GM20431 (cell line): Measurements from ENCODE around the gene LGR6.
"Not testable (repeated sequence)": the region's sequence is repeated elsewhere in the genome, so short reads cannot be mapped to it uniquely, and the experiment has no call there.

Experiments
- in situ Hi-C: fragments of 300-500 bp; cut with MseI, MboI; formaldehyde crosslinking; loops from one replicate; pipeline ENCODE4 v1.15.0; 2020; ENCODE audit warnings: low sequenced_read_pairs; ENCODE audit not compliant: unreplicated experiment

LGR6 gene

GRCh38 chr1:202193614-202194327, at the start of gene LGR6:
Gene LGR6 (plus strand): TSS chr1:202193799. CDS start chr1:202193990, 191 bp downstream.
- in situ Hi-C loops, result loop anchor here (10.0 kb wide), 1 partner anchor 121 kb away; no protein-coding TSS in a partner anchor

GRCh38 chr1:202144402-202145067, 49.1 kb upstream of the LGR6 start, which contains the start of gene ARL8A:
Gene ARL8A (minus strand): TSS chr1:202144737. CDS start chr1:202144572, 165 bp downstream.
- in situ Hi-C loops, result no loop called here

- in situ Hi-C loops, result no loop called here
Observed at GRCh38 chr1:202145068-202145743, 48.4 kb upstream of the LGR6 start.

GRCh38 chr1:202145744-202146140, 47.9 kb upstream of the LGR6 start:
- in situ Hi-C loops, result not testable (repeated sequence)

GRCh38 chr1:202146279-202146678, 47.3 kb upstream of the LGR6 start:
- in situ Hi-C loops, result no loop called here

GRCh38 chr1:202146993-202147392, 46.6 kb upstream of the LGR6 start:
- in situ Hi-C loops, result no loop called here

- in situ Hi-C loops, result no loop called here
Observed at GRCh38 chr1:202148391-202148790, 45.2 kb upstream of the LGR6 start.

GRCh38 chr1:202149566-202149965, 44.0 kb upstream of the LGR6 start:
- in situ Hi-C loops, result no loop called here

- in situ Hi-C loops, result no loop called here
Observed at GRCh38 chr1:202150187-202150586, 43.4 kb upstream of the LGR6 start.

GRCh38 chr1:202150602-202151001, 43.0 kb upstream of the LGR6 start:
- in situ Hi-C loops, result no loop called here

- in situ Hi-C loops, result no loop called here
Observed at GRCh38 chr1:202151045-202151444, 42.6 kb upstream of the LGR6 start.

- in situ Hi-C loops, result no loop called here
Observed at GRCh38 chr1:202152399-202152798, 41.2 kb upstream of the LGR6 start.

GRCh38 chr1:202153284-202153683, 40.3 kb upstream of the LGR6 start:
- in situ Hi-C loops, result no loop called here

GRCh38 chr1:202154148-202154765, 39.3 kb upstream of the LGR6 start:
- in situ Hi-C loops, result no loop called here

- in situ Hi-C loops, result no loop called here
Observed at GRCh38 chr1:202154766-202155477, 38.7 kb upstream of the LGR6 start.

- in situ Hi-C loops, result no loop called here
Observed at GRCh38 chr1:202155478-202156021, 38.0 kb upstream of the LGR6 start.

- in situ Hi-C loops, result no loop called here
Observed at GRCh38 chr1:202156590-202156989, 37.0 kb upstream of the LGR6 start.

- in situ Hi-C loops, result no loop called here
Observed at GRCh38 chr1:202157945-202158344, 35.7 kb upstream of the LGR6 start.

- in situ Hi-C loops, result no loop called here
Observed at GRCh38 chr1:202158810-202159533, 34.6 kb upstream of the LGR6 start.
